HG02852 (cell line): ENCODE results near the gene MYO5A.

ENCODE experiments used
- ATAC-seq: cut with Tn5 transposase; IDR thresholded peaks from one replicate; pipeline ENCODE4 v1.9.1; 2021; ENCODE audit warnings: mild to moderate bottlenecking, moderate library complexity; ENCODE audit not compliant: unreplicated experiment

The MYO5A gene

DNA sequence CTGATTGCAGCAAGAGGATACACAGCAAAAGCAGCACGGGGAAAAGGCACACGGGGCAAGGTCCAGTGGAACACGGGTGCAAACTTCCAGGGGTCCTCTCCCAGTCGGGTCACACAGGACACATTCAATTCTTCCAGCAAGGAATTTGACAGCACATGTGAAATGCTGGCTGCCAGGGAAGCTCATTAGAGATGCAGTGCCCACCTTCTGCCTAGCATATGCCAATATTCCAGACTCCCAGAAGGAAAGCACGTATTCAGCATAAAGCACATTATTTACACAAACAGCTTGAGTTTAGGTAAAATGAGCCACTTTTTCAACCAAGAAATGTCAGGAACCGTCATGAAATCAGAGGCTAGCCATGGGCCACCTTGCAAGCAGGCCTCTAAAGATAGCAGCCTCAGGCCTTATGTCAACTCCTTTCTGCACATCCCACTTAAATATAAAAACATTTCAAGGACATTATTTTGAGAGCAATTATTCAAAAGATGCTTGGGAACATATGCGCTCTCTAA lies 252.4 kb downstream of the MYO5A start:
- ATAC-seq = no peak

DNA sequence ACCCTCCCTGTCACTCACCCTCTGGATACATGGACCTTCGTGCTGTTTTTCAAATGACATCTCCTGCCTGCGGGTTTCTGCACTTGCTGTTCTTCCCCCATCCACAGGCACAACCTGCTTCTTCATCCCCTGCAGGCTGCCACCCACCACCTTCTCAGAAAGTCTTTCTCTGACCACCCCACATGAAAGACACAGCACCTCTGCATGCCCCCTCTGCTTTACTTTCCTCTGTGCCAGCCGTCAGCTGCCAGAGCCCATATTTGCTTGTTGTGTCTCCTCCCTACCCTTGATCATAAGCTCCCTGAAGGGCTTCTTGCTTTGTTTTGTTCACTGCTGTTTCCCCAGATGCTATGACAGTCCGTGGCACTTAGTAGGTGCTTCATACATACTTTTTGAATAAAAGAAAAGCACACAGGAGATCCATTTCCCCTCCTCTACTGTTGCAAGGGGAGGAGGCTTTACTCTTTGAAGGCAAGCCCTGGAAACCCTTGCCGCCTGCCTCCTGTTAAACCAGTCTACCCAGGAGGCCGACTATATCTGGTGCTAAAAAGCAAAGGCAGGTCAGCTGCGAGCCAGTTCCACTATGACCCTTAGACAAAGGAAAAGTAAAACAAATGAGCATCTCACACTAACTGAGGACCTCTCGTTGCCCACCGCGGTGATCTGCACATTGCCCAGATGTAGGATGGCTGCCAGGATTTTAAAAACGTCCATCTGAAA lies 265.0 kb downstream of the MYO5A start:
- no peak for ATAC-seq

- no peak for ATAC-seq
Measured at GRCh38 chr15:52262364-52262763, 266.3 kb downstream of the MYO5A start.

DNA sequence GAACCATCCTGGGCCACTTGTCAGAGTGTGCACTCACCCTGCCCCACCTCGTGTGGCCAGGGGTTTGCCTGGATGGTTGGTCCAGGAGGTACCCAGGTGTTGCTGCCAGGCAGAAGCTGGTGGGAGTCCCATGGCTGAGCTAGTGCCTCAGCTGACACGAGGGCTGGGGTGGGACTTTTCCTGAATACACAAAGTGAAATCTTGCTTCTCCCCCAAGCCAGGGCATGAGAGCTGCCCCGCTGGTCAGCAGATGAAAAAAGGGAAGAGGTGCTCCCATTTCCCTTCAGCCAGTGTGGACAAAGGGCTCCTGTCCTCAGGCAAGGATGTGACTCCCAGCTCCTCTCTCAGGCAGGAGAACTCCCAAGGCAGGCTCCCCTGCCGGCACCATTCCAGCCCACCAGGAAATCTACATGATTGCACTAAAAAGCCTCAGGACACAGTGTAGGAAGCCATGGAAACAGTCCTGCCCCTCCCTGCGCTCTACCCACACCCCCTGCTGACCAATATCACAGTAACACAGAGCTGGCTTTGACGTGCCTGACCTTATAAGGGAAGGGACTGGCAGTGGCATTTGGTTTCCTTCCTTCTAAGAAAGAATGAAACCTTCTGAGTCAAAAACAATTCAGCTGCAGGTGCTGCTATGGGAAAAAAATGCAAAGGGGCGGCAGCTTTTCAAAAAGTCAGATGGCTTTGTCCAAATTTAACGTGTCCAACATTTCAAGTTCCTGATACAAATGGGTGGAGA lies 267.0 kb downstream of the MYO5A start:
- ATAC-seq = peak; percentile 98

- ATAC-seq = no peak
Measured at GRCh38 chr15:52261026-52261425, 267.7 kb downstream of the MYO5A start.

DNA sequence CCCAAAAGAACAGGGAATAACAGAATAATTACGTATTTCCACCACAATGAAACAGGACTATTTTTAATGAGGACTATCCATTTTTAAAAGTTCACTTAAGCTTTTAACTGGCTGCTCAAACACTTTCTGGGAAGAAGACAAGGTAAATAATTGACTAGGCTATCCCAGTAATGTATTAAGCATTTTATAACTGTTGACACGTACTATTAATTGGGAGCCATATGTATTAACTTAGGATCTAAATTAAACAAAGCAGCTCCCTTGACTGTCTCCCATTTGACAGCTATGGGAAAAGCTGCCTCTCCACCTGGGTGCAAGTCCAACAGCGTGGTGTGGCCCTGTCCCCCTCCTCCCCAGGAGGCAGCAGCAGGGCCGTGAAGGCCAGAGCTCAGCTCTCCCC lies 269.2 kb downstream of the MYO5A start:
- no peak for ATAC-seq

DNA sequence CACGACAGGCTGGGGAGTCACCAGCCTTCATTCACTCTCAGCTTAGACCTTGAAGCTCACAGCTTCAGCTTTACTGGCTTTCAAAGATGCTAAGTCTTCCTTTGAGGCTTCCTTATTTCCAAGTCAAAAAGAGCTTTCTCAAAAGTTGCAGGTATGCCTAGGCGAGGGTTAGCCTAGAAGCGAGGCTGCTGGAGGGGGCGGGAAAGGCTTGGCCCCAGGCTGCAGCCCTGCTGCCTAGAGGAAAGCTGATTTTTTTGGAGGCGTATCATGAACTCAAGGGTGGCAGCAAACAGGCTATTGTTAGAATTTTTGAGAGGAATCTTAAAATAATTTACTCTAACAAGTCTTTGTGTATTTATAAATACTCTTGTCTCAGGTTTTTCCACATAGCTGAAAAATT lies 270.2 kb downstream of the MYO5A start:
- ATAC-seq = no peak

- no peak for ATAC-seq
Measured at GRCh38 chr15:52257734-52258062, 271.0 kb downstream of the MYO5A start.
